Measurements from ENCODE around the gene LNPEP. TPM values are rescaled to one million over a fixed set of nuclear protein-coding genes. Genes with fewer than 3 reads are reported as not detected.
A peak's percentile ranks its signal among the peaks of the same experiment; 100 is the strongest.

Gene LNPEP
- total RNA-seq, 1 experiment from 2014 or later: 85.5 TPM

- peaks cover 26% of the 10 kb centered on the region for H3K4me1 Mint-ChIP-seq (ENCODE audit: low read depth, unreplicated experiment)
- no peak for DNase-seq
- TF ChIP-seq, protein P1, sequence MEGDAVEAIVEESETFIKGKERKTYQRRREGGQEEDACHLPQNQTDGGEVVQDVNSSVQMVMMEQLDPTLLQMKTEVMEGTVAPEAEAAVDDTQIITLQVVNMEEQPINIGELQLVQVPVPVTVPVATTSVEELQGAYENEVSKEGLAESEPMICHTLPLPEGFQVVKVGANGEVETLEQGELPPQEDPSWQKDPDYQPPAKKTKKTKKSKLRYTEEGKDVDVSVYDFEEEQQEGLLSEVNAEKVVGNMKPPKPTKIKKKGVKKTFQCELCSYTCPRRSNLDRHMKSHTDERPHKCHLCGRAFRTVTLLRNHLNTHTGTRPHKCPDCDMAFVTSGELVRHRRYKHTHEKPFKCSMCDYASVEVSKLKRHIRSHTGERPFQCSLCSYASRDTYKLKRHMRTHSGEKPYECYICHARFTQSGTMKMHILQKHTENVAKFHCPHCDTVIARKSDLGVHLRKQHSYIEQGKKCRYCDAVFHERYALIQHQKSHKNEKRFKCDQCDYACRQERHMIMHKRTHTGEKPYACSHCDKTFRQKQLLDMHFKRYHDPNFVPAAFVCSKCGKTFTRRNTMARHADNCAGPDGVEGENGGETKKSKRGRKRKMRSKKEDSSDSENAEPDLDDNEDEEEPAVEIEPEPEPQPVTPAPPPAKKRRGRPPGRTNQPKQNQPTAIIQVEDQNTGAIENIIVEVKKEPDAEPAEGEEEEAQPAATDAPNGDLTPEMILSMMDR (IDR thresholded peaks at IDR 0.05; ENCODE audit: unreplicated experiment): no peak
- H3K36me3 Mint-ChIP-seq (ENCODE audit: insufficient read depth, unreplicated experiment): no peaks in the 10 kb centered on the region
- no peak overlapping the region for H3K4me3 Mint-ChIP-seq (ENCODE audit: low read depth, unreplicated experiment)
- intact Hi-C loops (cut with micrococcal nuclease; ENCODE audit: unreplicated experiment): loop anchor here (10.0 kb wide), 1 partner anchor 102 kb away; the partner anchor contains the start of gene LIX1
- H3K27me3 Mint-ChIP-seq (ENCODE audit: unreplicated experiment): no peaks in the 10 kb centered on the region
- BruUV-seq (replicated peaks): no TSS peak
- CTCF ChIA-PET: no interaction called here
- H3K9me3 Mint-ChIP-seq (ENCODE audit: low read depth, unreplicated experiment): no peaks in the 10 kb centered on the region
- no peak overlapping the region for H3K27ac Mint-ChIP-seq (ENCODE audit: unreplicated experiment)
Measured at GRCh38 chr5:97042996-97043395, 107.1 kb downstream of the LNPEP start.

DNA sequence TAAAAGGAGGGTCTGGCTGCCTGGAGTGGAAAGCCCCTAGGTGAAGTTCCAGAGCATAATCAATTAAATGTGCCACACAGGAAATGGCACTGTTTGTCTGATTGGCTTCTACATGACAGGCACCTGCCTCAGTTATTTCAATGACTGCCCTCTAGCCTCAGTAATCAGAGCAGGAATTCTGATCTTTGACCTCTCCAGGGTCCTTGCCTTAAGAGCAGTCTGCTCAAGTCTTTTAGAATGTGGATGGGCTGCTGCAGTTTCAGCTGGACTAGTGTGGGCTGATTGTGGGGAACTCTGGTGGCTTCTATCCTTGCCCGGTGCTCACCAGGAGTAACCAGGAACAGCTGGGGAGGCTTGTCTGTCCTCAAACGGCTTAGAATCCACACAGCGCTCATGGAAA lies 107.6 kb downstream of the LNPEP start:
- DNase-seq: no peak
- intact Hi-C loops (cut with micrococcal nuclease; ENCODE audit: unreplicated experiment): loop anchor here (10.0 kb wide), 1 partner anchor 101 kb away; the partner anchor contains the start of gene LIX1
- Mint-ChIP-seq H3K27me3 (ENCODE audit: unreplicated experiment) (no peaks in the 10 kb centered on the region), H3K9me3 (ENCODE audit: low read depth, unreplicated experiment) (no peaks in the 10 kb centered on the region), H3K4me3 (ENCODE audit: low read depth, unreplicated experiment) (no peak overlapping the region), H3K36me3 (ENCODE audit: insufficient read depth, unreplicated experiment) (no peaks in the 10 kb centered on the region), H3K27ac (ENCODE audit: unreplicated experiment) (no peak overlapping the region), H3K4me1 (ENCODE audit: low read depth, unreplicated experiment) (peaks cover 26% of the 10 kb centered on the region)
- no TSS peak for BruUV-seq (replicated peaks)
- CTCF ChIA-PET: interaction anchor here (1.0 to 1.3 kb wide), 2 partner anchors 99 to 174 kb away, joined by 3 to 5 read pairs; partner anchors contain the start of gene LIX1
- TF ChIP-seq, protein P1 (IDR thresholded peaks at IDR 0.05; ENCODE audit: unreplicated experiment): no peak

DNA sequence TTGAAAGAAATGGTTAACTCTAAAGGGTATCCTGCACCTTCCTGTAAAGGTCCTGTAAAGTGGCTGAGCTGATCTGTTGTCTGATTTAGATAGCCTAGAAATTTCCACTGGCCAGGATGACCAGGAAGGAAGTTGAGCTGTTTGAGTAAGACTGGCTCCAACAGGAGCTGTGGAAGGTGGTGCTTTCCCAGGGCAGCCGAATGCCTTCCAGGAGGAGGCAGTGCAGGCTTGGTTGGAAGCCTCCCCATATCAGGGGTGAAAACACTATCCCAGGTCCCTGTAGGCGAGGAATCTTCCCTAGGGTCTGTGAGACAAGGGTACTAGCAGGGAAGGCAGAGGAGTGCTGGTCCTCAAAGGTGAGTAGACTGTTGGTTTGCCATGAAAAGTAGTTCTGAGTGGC lies 108.2 kb downstream of the LNPEP start:
- Mint-ChIP-seq H3K27me3 (ENCODE audit: unreplicated experiment) (no peaks in the 10 kb centered on the region), H3K27ac (ENCODE audit: unreplicated experiment) (no peak overlapping the region), H3K4me1 (ENCODE audit: low read depth, unreplicated experiment) (peaks cover 26% of the 10 kb centered on the region), H3K9me3 (ENCODE audit: low read depth, unreplicated experiment) (no peaks in the 10 kb centered on the region), H3K36me3 (ENCODE audit: insufficient read depth, unreplicated experiment) (no peaks in the 10 kb centered on the region), H3K4me3 (ENCODE audit: low read depth, unreplicated experiment) (no peak overlapping the region)
- BruUV-seq (replicated peaks): no TSS peak
- TF ChIP-seq, protein P1 (IDR thresholded peaks at IDR 0.05; ENCODE audit: unreplicated experiment): no peak
- intact Hi-C loops (cut with micrococcal nuclease; ENCODE audit: unreplicated experiment): loop anchor here (10.0 kb wide), 1 partner anchor 101 kb away; the partner anchor contains the start of gene LIX1
- peak; percentile 39 for DNase-seq
- CTCF ChIA-PET: interaction anchor here (1.0 to 1.3 kb wide), 2 partner anchors 99 to 175 kb away, joined by 3 to 5 read pairs; partner anchors contain the start of gene LIX1

GRCh38 chr5:97046270-97046982 lies 110.5 kb downstream of the LNPEP start:
- Mint-ChIP-seq H3K36me3 (ENCODE audit: insufficient read depth, unreplicated experiment) (no peaks in the 10 kb centered on the region), H3K27ac (ENCODE audit: unreplicated experiment) (no peak overlapping the region), H3K9me3 (ENCODE audit: low read depth, unreplicated experiment) (peaks cover 2% of the 10 kb centered on the region), H3K4me3 (ENCODE audit: low read depth, unreplicated experiment) (no peak overlapping the region), H3K4me1 (ENCODE audit: low read depth, unreplicated experiment) (peaks cover 26% of the 10 kb centered on the region), H3K27me3 (ENCODE audit: unreplicated experiment) (peaks cover 17% of the 10 kb centered on the region)
- DNase-seq: no peak
- intact Hi-C loops (cut with micrococcal nuclease; ENCODE audit: unreplicated experiment): loop anchor here (5.0 to 10.0 kb wide), 2 partner anchors 98 to 116 kb away; partner anchors contain the start of gene LIX1
- CTCF ChIA-PET: interaction anchor here (1.0 kb wide), 1 partner anchor 178 kb away, joined by 3 read pairs; no protein-coding TSS in a partner anchor
- TF ChIP-seq, protein P1 (IDR thresholded peaks at IDR 0.05; ENCODE audit: unreplicated experiment): no peak
- no TSS peak for BruUV-seq (replicated peaks)
